K562 (cell line): ENCODE results near the gene PTGES3L. TPM values are rescaled to one million over a fixed set of nuclear protein-coding genes. Genes with fewer than 3 reads are reported as not detected.

ENCODE experiments used
- ATAC-seq: fragments of 200-7000 bp; cut with Tn5 transposase; 3 replicates; pipeline ENCODE4 v1.9.1; 2020; ENCODE audit warnings: moderate library complexity
- BruUV-seq: library from RNA; stranded (reverse); fragments of 400-500 nt; replicated peaks from 2 replicates; lab custom pipeline; 2021; lab: Mats Ljungman, UMichigan
- CTCF ChIA-PET: fragments of 300-600 bp; formaldehyde crosslinking; extraction: SDS; loops from one replicate; lab custom pipeline; 2021; ENCODE audit warnings: low intra/inter-chr PET ratio; lab: Yijun Ruan, JAX
- POLR2A ChIA-PET: fragments of 300-600, 350-650 bp; sonication (Branson Sonifier 250); formaldehyde crosslinking; extraction: SDS; loops from one replicate; lab custom pipeline; 2021; ENCODE audit warnings: antibody characterized with exemption, inconsistent platforms; lab: Yijun Ruan, JAX
- DNase-seq, 4 experiments: peaks; one replicate each; pipeline versions ENCODE4 v3.0.0 to v3.0.0-alpha.2; 2011 to 2018; ENCODE audit warnings: low spot score in 3 of 4, mixed read lengths in 3 of 4; ENCODE audit errors: extremely low read depth in 1 of 4
- FAIRE-seq: peaks from 2 replicates; lab custom pipeline; 2011; peaks lifted over from hg19 to GRCh38; lab: Jason Lieb, UNC
- H2AFZ ChIP-seq: 2 replicates; pipeline ENCODE4 v1.6.0; 2011; ENCODE audit warnings: low read depth, low read length, control low read depth, inconsistent platforms
- H3K27ac ChIP-seq: fragments of 200-600 bp; 3 replicates; pipeline ENCODE4 v1.8.0; 2011; ENCODE audit warnings: low read depth, mild to moderate bottlenecking, control low read depth, inconsistent platforms, low read length, moderate library complexity, mixed read lengths; ENCODE audit errors: extremely low read depth
- H3K27me3 ChIP-seq, 2 experiments: fragments of 300-600 bp in 1 of 2; 2 replicates in 1 of 2; 3 replicates in 1 of 2; pipeline versions ENCODE4 v1.6.0 to v1.8.0; 2011; ENCODE audit warnings: inconsistent platforms in 2 of 2, low read length in 2 of 2, mild to moderate bottlenecking in 1 of 2, mixed read lengths in 1 of 2, moderate library complexity in 1 of 2; ENCODE audit not compliant: control insufficient read depth in 2 of 2, insufficient read depth in 2 of 2
- H3K36me3 ChIP-seq: fragments of 300-600 bp; 3 replicates; pipeline ENCODE4 v1.8.0; 2011; ENCODE audit warnings: mild to moderate bottlenecking, low read length, inconsistent platforms; ENCODE audit not compliant: control insufficient read depth, insufficient read depth
- H3K4me1 ChIP-seq, 2 experiments: fragments of 200-600 bp in 1 of 2; replicated peaks in 1 of 2; 2 replicates in 1 of 2; 3 replicates in 1 of 2; pipeline versions ENCODE4 v1.5.1 to v1.8.0; 2011; ENCODE audit warnings: inconsistent platforms in 2 of 2, low read length in 2 of 2, mild to moderate bottlenecking in 1 of 2, mixed read lengths in 1 of 2, moderate library complexity in 1 of 2; ENCODE audit not compliant: control insufficient read depth in 2 of 2, insufficient read depth in 2 of 2
- H3K4me2 ChIP-seq: 2 replicates; pipeline ENCODE4 v1.6.1; 2011; ENCODE audit warnings: low read length, control low read depth, inconsistent platforms, mixed read lengths; ENCODE audit not compliant: insufficient read depth
- H3K4me3 ChIP-seq: fragments of 200-600 bp; sonication (generic), shearing (Covaris generic); 2 replicates; pipeline ENCODE4 v1.5.1; 2016; ENCODE audit warnings: control low read depth, inconsistent platforms
- H3K79me2 ChIP-seq: fragments of 200-600 bp; 3 replicates; pipeline ENCODE4 v1.8.0; 2011; ENCODE audit warnings: low read length, inconsistent platforms; ENCODE audit not compliant: control insufficient read depth, insufficient read depth
- H3K9ac ChIP-seq, 2 experiments: 2 replicates each; pipeline versions ENCODE4 v1.6.0 to v1.6.1; 2011; ENCODE audit warnings: low read depth in 2 of 2, low read length in 2 of 2, control low read depth in 1 of 2, inconsistent platforms in 1 of 2, mild to moderate bottlenecking in 1 of 2, mixed read lengths in 1 of 2; ENCODE audit not compliant: insufficient read depth in 1 of 2
- H3K9me1 ChIP-seq: one replicate; pipeline ENCODE4 v1.6.0; 2011; ENCODE audit warnings: inconsistent platforms, mild to moderate bottlenecking, low read length, moderate library complexity; ENCODE audit not compliant: control insufficient read depth, insufficient read depth
- H3K9me3 ChIP-seq: replicated peaks from 2 replicates; pipeline ENCODE4 v1.5.1; 2011; ENCODE audit warnings: low read depth, low read length, inconsistent platforms; ENCODE audit not compliant: control insufficient read depth, insufficient read depth
- H4K20me1 ChIP-seq: replicated peaks from 2 replicates; pipeline ENCODE4 v1.6.1; 2011; ENCODE audit warnings: low read length, inconsistent platforms, mixed read lengths; ENCODE audit not compliant: control insufficient read depth, insufficient read depth
- GTF2E2 ChIP-seq: fragments of 200-800 bp; sonication (Bioruptor generic); IDR thresholded peaks from 2 replicates; pipeline ENCODE4 v1.6.1; 2016; ENCODE audit warnings: missing genetic modification characterization, missing compliant biosample characterization
- GTF3C2 ChIP-seq: IDR thresholded peaks from 3 replicates; pipeline ENCODE4 v1.6.1; 2011; ENCODE audit warnings: borderline replicate concordance, mild to moderate bottlenecking, moderate library complexity; ENCODE audit not compliant: insufficient read length; ENCODE audit errors: extremely low read depth
- MLLT1 ChIP-seq, 2 experiments: fragments of 450-650 bp; IDR thresholded peaks; 2 replicates each; pipeline ENCODE4 v1.6.1; 2016
- MLX ChIP-seq, 2 experiments: fragments of 450-650 bp in 1 of 2; sonication (generic) in 1 of 2; formaldehyde crosslinking; conservative IDR thresholded peaks; 2 replicates each; pipeline versions ENCODE4 v1.4.0 to v1.8.1; 2020 to 2022; ENCODE audit warnings: mild to moderate bottlenecking in 1 of 2, missing genetic modification reagents in 1 of 2
- RBM14 ChIP-seq: fragments of 200-400 bp; formaldehyde crosslinking; IDR thresholded peaks from 2 replicates; pipeline ENCODE4 v1.6.1; 2018; ENCODE audit warnings: low read depth, mild to moderate bottlenecking, low read length, moderate library complexity, borderline replicate concordance; ENCODE audit not compliant: insufficient read depth
- RNF219 ChIP-seq: fragments of 250-450 bp; sonication (Bioruptor Pico); IDR thresholded peaks from 2 replicates; pipeline ENCODE4 v1.5.0; 2022; ENCODE audit warnings: mild to moderate bottlenecking
- WGBS: fragments of 100-300 bp; shearing (Covaris generic); methylation state at CpG from one replicate; pipeline ENCODE4 v1.1.6; 2016; ENCODE audit warnings: low coverage, mixed read lengths; ENCODE audit not compliant: insufficient coverage; ENCODE audit errors: missing lambda C conversion rate; 5-methylcytosine and 5-hydroxymethylcytosine counted together
- in situ Hi-C: fragments of 300-500 bp; cut with MboI; formaldehyde crosslinking; loops from 4 replicates; pipeline ENCODE4 v1.15.0; 2018; ENCODE audit warnings: inconsistent platforms, mixed read lengths
- intact Hi-C: fragments of 100-400 bp; cut with micrococcal nuclease; formaldehyde crosslinking; loops from 2 replicates; pipeline ENCODE4 v1.14.2; 2022
- polyA plus RNA-seq, 8 experiments: library from polyadenylated mRNA; depleted of rRNA in 4 of 8; stranded (reverse) in 5 of 8; unstranded in 3 of 8; fragments of >200 nt; fragmentation: Nextera tagmentation in 2 of 8; fragmentation: Illumina TruSeq in 1 of 8; extraction: Ambion mirVana in 2 of 8; extraction: Trizol in 1 of 8; gene quantifications; 2 replicates each; pipeline versions ENCODE4 v1.2.1 to v1.2.3, GENCODE V29; 2011 to 2014; ENCODE audit warnings: inconsistent platforms in 1 of 8, missing spikeins in 1 of 8
- total RNA-seq, 7 experiments: library from RNA; depleted of rRNA in 6 of 7; stranded (reverse); fragments of >200 nt in 6 of 7; fragmentation: Illumina TruSeq in 2 of 7; extraction: Trizol in 2 of 7; gene quantifications; 2 replicates each; pipeline versions ENCODE4 v1.2.1 to v1.2.3, GENCODE V29; 2011 to 2021; ENCODE audit warnings: low replicate concordance in 1 of 7
- TF ChIP-seq, protein P1 (sequence below): fragments of 450-650 bp; IDR thresholded peaks from 2 replicates; pipeline ENCODE4 v1.6.1; 2016; ENCODE audit warnings: missing biosample characterization, missing genetic modification characterization
- TF ChIP-seq, protein P2 (sequence below): fragments of 250-450 bp; sonication (Bioruptor Pico); IDR thresholded peaks from 2 replicates; pipeline ENCODE4 v1.6.1; 2021; ENCODE audit warnings: mild to moderate bottlenecking

PTGES3L gene
- total and polyA plus RNA-seq, 9 of the 15 experiments (the other 6 are each of a cell fraction or from before 2014, with no cell fraction given), result 6.0 to 16.0 (median 9.6) TPM

- TF ChIP-seq MLX (CRISPR knock-in tag; conservative IDR thresholded peaks at IDR 0.05) (no peak), RBM14 (no peak), MLLT1 (IDR thresholded peaks at IDR 0.05) (no peak)
- TF ChIP-seq, protein P1, sequence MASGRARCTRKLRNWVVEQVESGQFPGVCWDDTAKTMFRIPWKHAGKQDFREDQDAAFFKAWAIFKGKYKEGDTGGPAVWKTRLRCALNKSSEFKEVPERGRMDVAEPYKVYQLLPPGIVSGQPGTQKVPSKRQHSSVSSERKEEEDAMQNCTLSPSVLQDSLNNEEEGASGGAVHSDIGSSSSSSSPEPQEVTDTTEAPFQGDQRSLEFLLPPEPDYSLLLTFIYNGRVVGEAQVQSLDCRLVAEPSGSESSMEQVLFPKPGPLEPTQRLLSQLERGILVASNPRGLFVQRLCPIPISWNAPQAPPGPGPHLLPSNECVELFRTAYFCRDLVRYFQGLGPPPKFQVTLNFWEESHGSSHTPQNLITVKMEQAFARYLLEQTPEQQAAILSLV, result no peak
- TF ChIP-seq, all 486 proteins: peak for 0
These were observed 29.7 kb downstream of the PTGES3L start (continued) for GRCh38 chr17:42950044-42950783.

DNA sequence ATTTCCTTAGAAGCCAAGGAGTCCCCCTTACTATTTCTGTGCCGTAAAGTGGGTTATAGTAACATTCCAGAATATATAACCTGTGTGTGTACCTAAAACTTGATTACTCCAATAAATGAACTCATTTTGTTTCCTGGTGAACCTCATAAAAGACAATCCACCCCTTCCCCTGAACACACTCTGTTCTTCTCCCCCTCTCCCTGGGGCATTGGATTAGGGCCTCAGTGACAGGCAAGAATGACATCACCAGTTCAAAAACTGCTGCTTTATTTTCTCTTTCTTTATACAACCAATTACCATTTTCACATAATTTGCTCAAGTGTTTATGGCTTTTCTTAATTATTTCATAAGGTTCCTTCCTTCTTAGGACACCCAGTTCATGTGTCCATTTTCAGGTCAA, 33.1 kb downstream of the PTGES3L start:
- intact Hi-C loops, result no loop called here
- 100% methylated on average over 1 of the region's 1 CpG for WGBS
- Histone ChIP-seq H4K20me1 (no peaks in the 10 kb centered on the region), H3K9me3 (no peaks in the 10 kb centered on the region), H3K27me3 (no peaks in the 10 kb centered on the region), H3K27ac (no peak overlapping the region), H3K9me1 (no peaks in the 10 kb centered on the region), H3K4me3 (no peak overlapping the region), H3K36me3 (peaks cover 34% of the 10 kb centered on the region; the same call in 2 of the 3 replicates), H2AFZ (no peak overlapping the region), H3K4me2 (no peak overlapping the region), H3K79me2 (no peaks in the 10 kb centered on the region), H3K9ac (no peak overlapping the region), H3K4me1 (no peaks in the 10 kb centered on the region)
- in situ Hi-C loops, result no loop called here
- DNase-seq (no peak), ATAC-seq (no peak), FAIRE-seq (no peak)
- ChIA-PET CTCF (no interaction called here), POLR2A (interaction anchor here (1.5 kb wide), 1 partner anchor 9 kb away, joined by 4 read pairs; no protein-coding TSS in a partner anchor)
- no TSS peak for BruUV-seq
- TF ChIP-seq GTF3C2, result no peak
- no peak for TF ChIP-seq RNF219 (CRISPR knock-in tag)
- TF ChIP-seq GTF2E2, result no peak
- TF ChIP-seq, protein P2, sequence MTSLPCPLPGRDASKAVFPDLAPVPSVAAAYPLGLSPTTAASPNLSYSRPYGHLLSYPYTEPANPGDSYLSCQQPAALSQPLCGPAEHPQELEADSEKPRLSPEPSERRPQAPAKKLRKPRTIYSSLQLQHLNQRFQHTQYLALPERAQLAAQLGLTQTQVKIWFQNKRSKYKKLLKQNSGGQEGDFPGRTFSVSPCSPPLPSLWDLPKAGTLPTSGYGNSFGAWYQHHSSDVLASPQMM, result no peak
